ENCODE data around the gene SRRM2.

SRRM2 gene

DNA sequence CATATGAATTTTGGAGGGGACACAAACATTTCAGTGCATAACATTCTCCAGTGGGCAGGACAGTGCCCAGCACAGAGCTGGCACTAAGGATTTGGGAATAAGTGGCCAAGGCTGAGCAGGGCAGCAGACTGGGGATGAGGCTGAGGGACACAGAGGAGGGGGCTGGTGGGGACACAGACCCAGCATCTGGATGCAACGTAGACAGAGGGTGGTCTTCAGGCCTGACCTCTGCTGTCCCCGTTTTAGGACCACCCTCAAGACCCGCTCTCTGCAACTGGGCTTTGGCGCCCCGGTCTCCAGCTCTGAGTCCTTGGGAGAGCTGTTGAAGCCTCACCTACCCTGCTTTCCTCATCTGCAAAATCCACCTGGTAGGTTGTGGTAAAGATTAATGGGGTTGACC is 38.2 kb downstream of the SRRM2 start:
- Histone ChIP-seq H3K36me3 (ENCODE audit: control insufficient read depth in 5 of 5, insufficient read depth in 5 of 5, low read length in 5 of 5) (no peaks in the 10 kb centered on the region), H3K9me3 (ENCODE audit: control insufficient read depth in 5 of 5, low read length in 5 of 5) (no peaks in the 10 kb centered on the region), H3K27me3 (ENCODE audit: control insufficient read depth in 5 of 5, insufficient read depth in 4 of 5, low read length in 5 of 5) (peaks cover 21 to 52% (median 38%) of the 10 kb centered on the region in 5 donors), H3K27ac (ENCODE audit: low read depth, low read length) (no peak overlapping the region), H3K9ac (ENCODE audit: low read length in 5 of 5) (no peak overlapping the region), H3K4me1 (ENCODE audit: control insufficient read depth in 5 of 5, insufficient read depth in 5 of 5, low read length in 5 of 5) (peaks cover 0 to 3% (median under 1%) of the 10 kb centered on the region in 5 donors), H3K4me3 (ENCODE audit: low read depth in 1 of 5, low read length in 5 of 5) (no peak overlapping the region)

DNA sequence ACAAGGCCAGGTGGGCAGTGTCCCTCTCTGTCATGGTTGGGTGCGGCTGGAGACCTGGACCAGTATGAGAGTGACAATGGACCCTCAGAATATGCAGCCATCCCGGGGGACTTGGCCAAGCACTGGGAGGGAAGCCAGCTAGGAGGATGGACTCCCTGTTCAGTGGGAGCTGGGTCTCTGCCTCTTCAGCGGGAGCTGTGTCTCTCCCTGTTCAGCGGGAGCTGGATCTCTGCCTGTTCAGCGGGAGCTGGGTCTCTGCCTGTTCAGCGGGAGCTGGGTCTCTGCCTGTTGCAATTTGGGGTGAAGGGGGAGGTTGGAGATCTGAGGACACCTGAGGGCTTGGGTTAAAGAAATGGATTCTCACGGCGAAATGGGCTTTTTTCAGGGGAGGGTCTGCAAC is 38.7 kb downstream of the SRRM2 start:
- Histone ChIP-seq H3K4me1 (ENCODE audit: control insufficient read depth in 5 of 5, insufficient read depth in 5 of 5, low read length in 5 of 5) (peaks cover 0 to 2% (median 0%) of the 10 kb centered on the region in 5 donors), H3K4me3 (ENCODE audit: low read depth in 1 of 5, low read length in 5 of 5) (no peak overlapping the region), H3K27me3 (ENCODE audit: control insufficient read depth in 5 of 5, insufficient read depth in 4 of 5, low read length in 5 of 5) (peaks cover 16 to 46% (median 36%) of the 10 kb centered on the region in 5 donors), H3K9me3 (ENCODE audit: control insufficient read depth in 5 of 5, low read length in 5 of 5) (no peaks in the 10 kb centered on the region), H3K27ac (ENCODE audit: low read depth, low read length) (no peak overlapping the region), H3K36me3 (ENCODE audit: control insufficient read depth in 5 of 5, insufficient read depth in 5 of 5, low read length in 5 of 5) (no peaks in the 10 kb centered on the region), H3K9ac (ENCODE audit: low read length in 5 of 5) (no peak overlapping the region)

DNA sequence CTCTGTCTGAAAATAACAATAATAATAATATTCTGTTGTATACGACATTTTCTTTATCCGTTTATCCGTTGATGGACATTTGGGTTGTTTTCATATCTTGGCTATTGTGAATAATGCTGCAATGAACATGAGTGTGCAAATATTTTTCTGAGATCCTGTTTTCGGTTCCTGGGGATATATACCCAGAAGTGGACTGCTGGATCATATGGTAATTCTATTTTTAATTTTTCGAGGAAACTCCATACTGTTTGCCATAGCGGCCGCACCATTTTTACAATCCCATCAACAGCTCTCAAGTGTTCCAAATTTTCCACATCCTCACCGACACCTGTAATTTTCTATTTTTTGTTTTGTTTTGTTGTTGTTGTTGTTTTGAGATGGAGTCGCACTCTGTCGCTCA is 40.5 kb downstream of the SRRM2 start:
- Histone ChIP-seq H3K9me3 (ENCODE audit: control insufficient read depth in 5 of 5, low read length in 5 of 5) (no peaks in the 10 kb centered on the region), H3K27ac (ENCODE audit: low read depth, low read length) (no peak overlapping the region), H3K9ac (ENCODE audit: low read length in 5 of 5) (no peak overlapping the region), H3K36me3 (ENCODE audit: control insufficient read depth in 5 of 5, insufficient read depth in 5 of 5, low read length in 5 of 5) (no peaks in the 10 kb centered on the region), H3K27me3 (ENCODE audit: control insufficient read depth in 5 of 5, insufficient read depth in 4 of 5, low read length in 5 of 5) (peaks cover 8 to 37% (median 26%) of the 10 kb centered on the region in 5 donors), H3K4me3 (ENCODE audit: low read depth in 1 of 5, low read length in 5 of 5) (no peak overlapping the region), H3K4me1 (ENCODE audit: control insufficient read depth in 5 of 5, insufficient read depth in 5 of 5, low read length in 5 of 5) (peaks cover 0 to 2% (median 0%) of the 10 kb centered on the region in 5 donors)

DNA sequence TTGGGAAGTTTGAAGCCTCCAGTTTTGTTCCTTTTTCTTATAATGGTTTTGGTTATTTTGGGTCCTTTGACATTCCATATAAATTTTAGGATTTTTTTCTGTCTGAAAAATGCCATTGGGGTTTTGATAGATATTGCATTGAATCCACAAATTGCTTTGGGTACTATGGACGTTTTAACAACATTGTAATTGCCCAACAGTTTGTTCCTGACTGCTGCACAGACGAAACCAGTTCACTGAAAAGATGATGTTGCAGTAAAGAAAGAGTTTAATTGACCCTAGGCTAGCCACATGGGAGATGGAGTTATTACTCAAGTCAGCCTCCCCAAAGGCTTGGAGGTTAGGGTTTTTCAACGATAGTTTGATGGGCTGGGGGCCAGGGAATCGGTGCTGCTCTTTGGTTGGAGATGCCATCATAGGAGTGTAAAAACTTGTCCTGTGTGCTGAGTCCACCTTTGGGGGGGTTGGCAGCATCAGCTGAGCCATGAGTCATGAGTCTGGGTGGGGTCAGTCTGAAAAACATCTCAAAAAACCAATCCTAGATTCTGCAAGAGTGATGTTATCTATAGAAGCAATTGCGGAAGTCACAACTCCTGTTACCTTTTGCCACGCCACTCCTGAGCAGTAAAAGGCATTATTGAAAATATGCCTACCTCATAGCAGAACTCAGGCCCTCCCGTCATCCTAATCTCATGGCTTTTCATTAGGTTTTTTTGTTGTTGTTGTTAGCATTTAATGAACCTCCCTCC is 43.1 kb downstream of the SRRM2 start:
- H3K4me3 ChIP-seq (ENCODE audit: low read depth in 1 of 5, low read length in 5 of 5) = no peak overlapping the region
- peaks cover 13 to 26% (median 18%) of the 10 kb centered on the region in 5 donors for H3K27me3 ChIP-seq (ENCODE audit: control insufficient read depth in 5 of 5, insufficient read depth in 4 of 5, low read length in 5 of 5)
- no peaks in the 10 kb centered on the region for H3K36me3 ChIP-seq (ENCODE audit: control insufficient read depth in 5 of 5, insufficient read depth in 5 of 5, low read length in 5 of 5)
- H3K27ac ChIP-seq (ENCODE audit: low read depth, low read length) = no peak overlapping the region
- H3K9ac ChIP-seq (ENCODE audit: low read length in 5 of 5) = no peak overlapping the region
- peaks cover 0 to 2% (median 0%) of the 10 kb centered on the region in 5 donors for H3K4me1 ChIP-seq (ENCODE audit: control insufficient read depth in 5 of 5, insufficient read depth in 5 of 5, low read length in 5 of 5)
- no peaks in the 10 kb centered on the region for H3K9me3 ChIP-seq (ENCODE audit: control insufficient read depth in 5 of 5, low read length in 5 of 5)

DNA sequence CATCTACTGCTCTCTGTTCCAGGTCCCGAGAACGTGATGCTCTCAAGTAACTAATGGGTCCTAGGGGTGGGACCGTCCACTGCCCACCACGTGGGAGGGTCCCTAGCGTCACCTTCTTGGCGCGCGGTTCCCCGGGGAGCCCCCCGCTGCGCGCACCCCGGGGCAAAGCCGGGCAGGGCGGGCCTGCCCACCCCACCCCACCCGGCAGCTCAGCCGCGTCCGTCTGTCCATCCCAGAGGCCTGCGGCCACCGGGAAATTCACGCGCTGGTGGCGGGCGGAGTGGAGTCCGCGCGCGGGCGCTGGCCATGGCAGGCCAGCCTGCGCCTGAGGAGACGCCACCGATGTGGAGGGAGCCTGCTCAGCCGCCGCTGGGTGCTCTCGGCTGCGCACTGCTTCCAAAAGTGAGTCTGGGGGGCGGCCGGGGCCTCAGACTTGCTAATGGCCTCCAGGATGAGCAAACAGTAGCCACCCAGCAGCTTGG is 46.3 kb downstream of the SRRM2 start:
- H3K9ac ChIP-seq (ENCODE audit: low read length in 5 of 5) = no peak overlapping the region
- H3K27ac ChIP-seq (ENCODE audit: low read depth, low read length) = no peak overlapping the region

DNA sequence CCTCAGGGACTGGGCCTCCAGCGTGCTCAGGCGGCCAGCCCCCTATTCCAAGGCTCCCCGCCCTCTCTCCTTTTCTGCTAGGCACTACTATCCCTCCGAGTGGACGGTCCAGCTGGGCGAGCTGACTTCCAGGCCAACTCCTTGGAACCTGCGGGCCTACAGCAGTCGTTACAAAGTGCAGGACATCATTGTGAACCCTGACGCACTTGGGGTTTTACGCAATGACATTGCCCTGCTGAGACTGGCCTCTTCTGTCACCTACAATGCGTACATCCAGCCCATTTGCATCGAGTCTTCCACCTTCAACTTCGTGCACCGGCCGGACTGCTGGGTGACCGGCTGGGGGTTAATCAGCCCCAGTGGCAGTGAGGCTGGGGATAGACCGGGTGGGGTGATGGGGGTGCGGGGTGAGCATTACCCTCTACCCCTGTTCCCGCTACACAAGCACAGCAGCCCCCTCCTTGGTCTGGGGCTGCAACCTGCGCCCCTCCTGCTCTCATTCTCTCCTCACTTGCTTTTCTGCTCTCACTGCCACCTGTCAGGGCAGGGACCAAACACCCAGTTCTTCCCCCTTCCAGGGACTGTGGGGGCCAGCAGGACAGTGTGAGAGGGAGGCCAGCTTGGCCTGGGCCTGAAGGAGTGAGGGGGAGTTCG is 46.9 kb downstream of the SRRM2 start:
- Histone ChIP-seq H3K4me1 (ENCODE audit: control insufficient read depth in 5 of 5, insufficient read depth in 5 of 5, low read length in 5 of 5) (no peaks in the 10 kb centered on the region), H3K27ac (ENCODE audit: low read depth, low read length) (no peak overlapping the region), H3K9me3 (ENCODE audit: control insufficient read depth in 5 of 5, low read length in 5 of 5) (peaks cover 7 to 13% (median 10%) of the 10 kb centered on the region in 5 donors), H3K4me3 (ENCODE audit: low read depth in 1 of 5, low read length in 5 of 5) (no peak overlapping the region), H3K27me3 (ENCODE audit: control insufficient read depth in 5 of 5, insufficient read depth in 4 of 5, low read length in 5 of 5) (peaks cover 7 to 16% (median 9%) of the 10 kb centered on the region in 5 donors), H3K36me3 (ENCODE audit: control insufficient read depth in 5 of 5, insufficient read depth in 5 of 5, low read length in 5 of 5) (no peaks in the 10 kb centered on the region), H3K9ac (ENCODE audit: low read length in 5 of 5) (no peak overlapping the region)

More for the DNA sequence above, 46.3 kb downstream of the SRRM2 start:
- peaks cover 7 to 16% (median 9%) of the 10 kb centered on the region in 5 donors for H3K27me3 ChIP-seq (ENCODE audit: control insufficient read depth in 5 of 5, insufficient read depth in 4 of 5, low read length in 5 of 5)
- H3K4me3 ChIP-seq (ENCODE audit: low read depth in 1 of 5, low read length in 5 of 5) = no peak overlapping the region
- H3K9me3 ChIP-seq (ENCODE audit: control insufficient read depth in 5 of 5, low read length in 5 of 5) = peaks cover 2 to 7% (median 4%) of the 10 kb centered on the region in 5 donors
- H3K4me1 ChIP-seq (ENCODE audit: control insufficient read depth in 5 of 5, insufficient read depth in 5 of 5, low read length in 5 of 5) = peaks cover 0 to 2% (median 0%) of the 10 kb centered on the region in 5 donors
- no peaks in the 10 kb centered on the region for H3K36me3 ChIP-seq (ENCODE audit: control insufficient read depth in 5 of 5, insufficient read depth in 5 of 5, low read length in 5 of 5)

DNA sequence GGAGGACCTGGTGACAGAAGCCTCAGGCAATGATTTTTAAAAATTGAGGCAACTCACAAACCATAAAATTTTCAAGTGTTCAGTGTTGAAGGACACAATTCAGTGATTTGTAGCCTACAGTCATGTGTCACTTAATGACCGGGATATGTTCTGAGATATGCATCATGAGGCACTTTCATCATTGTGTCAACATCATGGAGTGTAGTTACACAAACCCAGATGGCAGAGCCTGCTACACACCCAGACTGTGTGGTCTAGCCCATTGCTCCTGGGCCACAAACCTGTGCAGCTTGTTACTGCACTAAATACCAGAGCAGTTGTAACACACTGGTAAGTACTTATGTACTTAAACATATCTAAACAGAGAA is 47.4 kb downstream of the SRRM2 start:
- Histone ChIP-seq H3K27me3 (ENCODE audit: control insufficient read depth in 5 of 5, insufficient read depth in 4 of 5, low read length in 5 of 5) (peaks cover 7 to 16% (median 11%) of the 10 kb centered on the region in 5 donors), H3K4me3 (ENCODE audit: low read depth in 1 of 5, low read length in 5 of 5) (no peak overlapping the region), H3K9me3 (ENCODE audit: control insufficient read depth in 5 of 5, low read length in 5 of 5) (peaks cover 10 to 18% (median 15%) of the 10 kb centered on the region in 5 donors), H3K27ac (ENCODE audit: low read depth, low read length) (no peak overlapping the region), H3K9ac (ENCODE audit: low read length in 5 of 5) (no peak overlapping the region), H3K4me1 (ENCODE audit: control insufficient read depth in 5 of 5, insufficient read depth in 5 of 5, low read length in 5 of 5) (no peaks in the 10 kb centered on the region), H3K36me3 (ENCODE audit: control insufficient read depth in 5 of 5, insufficient read depth in 5 of 5, low read length in 5 of 5) (no peaks in the 10 kb centered on the region)

DNA sequence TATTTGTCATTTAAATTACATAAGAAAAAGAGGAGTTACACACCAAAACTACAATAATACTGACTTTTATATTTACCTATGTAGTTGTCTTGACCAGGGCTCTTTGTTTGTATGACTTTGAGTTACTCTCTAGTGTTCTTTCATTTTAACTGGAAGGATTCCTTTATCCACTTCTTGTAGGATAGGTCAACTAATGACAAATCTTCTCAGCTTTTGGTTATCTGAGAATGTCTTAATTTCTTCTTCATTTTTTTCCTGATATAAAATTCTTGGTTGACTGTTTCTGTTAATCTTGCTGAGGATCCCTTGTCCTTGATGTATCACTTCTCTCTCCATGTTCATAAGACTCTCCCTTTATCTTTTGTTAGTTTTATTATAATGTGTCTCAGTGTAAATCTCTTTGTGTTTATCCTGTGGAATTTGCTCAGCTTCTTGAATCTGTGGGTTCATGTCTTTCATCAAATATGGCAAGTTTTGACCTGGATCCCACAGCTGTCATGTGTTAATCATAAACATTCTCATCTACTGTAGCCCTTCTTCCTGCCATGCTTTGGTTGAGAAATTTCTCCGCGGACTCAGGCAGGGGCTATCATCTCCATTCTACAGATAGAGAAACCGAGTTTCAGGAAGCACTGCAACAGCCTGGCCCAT is 51.2 kb downstream of the SRRM2 start:
- Histone ChIP-seq H3K36me3 (ENCODE audit: control insufficient read depth in 5 of 5, insufficient read depth in 5 of 5, low read length in 5 of 5) (no peaks in the 10 kb centered on the region), H3K27ac (ENCODE audit: low read depth, low read length) (no peak overlapping the region), H3K4me3 (ENCODE audit: low read depth in 1 of 5, low read length in 5 of 5) (peak overlapping the region in 1 of 5 donors; percentile 34)

DNA sequence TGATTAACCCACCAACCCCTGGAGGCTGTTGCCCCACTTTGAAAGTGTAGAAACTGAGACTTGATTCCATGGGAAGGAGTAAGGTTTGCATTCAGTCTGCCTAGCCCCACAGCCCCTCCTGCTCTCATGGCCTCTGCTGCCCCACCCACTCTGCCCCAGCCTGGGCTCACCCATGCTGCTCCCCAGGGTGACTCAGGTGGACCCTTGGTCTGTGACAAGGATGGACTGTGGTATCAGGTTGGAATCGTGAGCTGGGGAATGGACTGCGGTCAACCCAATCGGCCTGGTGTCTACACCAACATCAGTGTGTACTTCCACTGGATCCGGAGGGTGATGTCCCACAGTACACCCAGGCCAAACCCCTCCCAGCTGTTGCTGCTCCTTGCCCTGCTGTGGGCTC is 52.3 kb downstream of the SRRM2 start:
- Histone ChIP-seq H3K9ac (ENCODE audit: low read length in 5 of 5) (no peak overlapping the region), H3K4me1 (ENCODE audit: control insufficient read depth in 5 of 5, insufficient read depth in 5 of 5, low read length in 5 of 5) (no peaks in the 10 kb centered on the region), H3K36me3 (ENCODE audit: control insufficient read depth in 5 of 5, insufficient read depth in 5 of 5, low read length in 5 of 5) (no peaks in the 10 kb centered on the region), H3K4me3 (ENCODE audit: low read depth in 1 of 5, low read length in 5 of 5) (no peak overlapping the region), H3K27ac (ENCODE audit: low read depth, low read length) (no peak overlapping the region), H3K9me3 (ENCODE audit: control insufficient read depth in 5 of 5, low read length in 5 of 5) (peaks cover 10 to 21% (median 15%) of the 10 kb centered on the region in 5 donors), H3K27me3 (ENCODE audit: control insufficient read depth in 5 of 5, insufficient read depth in 4 of 5, low read length in 5 of 5) (peaks cover 4 to 21% (median 11%) of the 10 kb centered on the region in 5 donors)

More for the DNA sequence above, 51.2 kb downstream of the SRRM2 start:
- no peaks in the 10 kb centered on the region for H3K4me1 ChIP-seq (ENCODE audit: control insufficient read depth in 5 of 5, insufficient read depth in 5 of 5, low read length in 5 of 5)
- no peak overlapping the region for H3K9ac ChIP-seq (ENCODE audit: low read length in 5 of 5)
- peaks cover 8 to 25% (median 17%) of the 10 kb centered on the region in 5 donors for H3K27me3 ChIP-seq (ENCODE audit: control insufficient read depth in 5 of 5, insufficient read depth in 4 of 5, low read length in 5 of 5)
- peaks cover 10 to 21% (median 15%) of the 10 kb centered on the region in 5 donors for H3K9me3 ChIP-seq (ENCODE audit: control insufficient read depth in 5 of 5, low read length in 5 of 5)
